ENCODE results near the gene LUC7L3.
"Not testable (repeated sequence)": the region's sequence is repeated elsewhere in the genome, so short reads cannot be mapped to it uniquely, and the experiment has no call there.

The LUC7L3 gene

DNA sequence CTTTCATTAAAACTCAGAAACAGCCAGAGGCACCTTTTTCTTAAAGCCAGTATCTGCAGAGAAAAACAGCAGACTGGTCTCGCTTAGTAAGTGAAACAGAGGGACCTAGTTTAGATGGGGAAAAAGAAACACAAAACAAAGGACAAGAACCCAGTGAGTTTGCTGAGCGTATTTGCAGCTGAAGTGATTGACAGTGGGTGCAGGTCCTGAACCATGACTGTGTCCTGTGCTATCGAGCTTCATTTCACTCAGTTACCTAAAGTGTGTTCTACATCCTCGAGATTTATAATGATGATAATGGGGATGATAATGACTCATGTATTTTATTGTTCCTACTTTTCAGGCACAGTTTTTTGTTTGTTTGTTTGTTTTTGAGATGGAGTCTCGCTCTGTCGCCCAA lies 84.3 kb downstream of the LUC7L3 start:
- TF ChIP-seq, protein P1, sequence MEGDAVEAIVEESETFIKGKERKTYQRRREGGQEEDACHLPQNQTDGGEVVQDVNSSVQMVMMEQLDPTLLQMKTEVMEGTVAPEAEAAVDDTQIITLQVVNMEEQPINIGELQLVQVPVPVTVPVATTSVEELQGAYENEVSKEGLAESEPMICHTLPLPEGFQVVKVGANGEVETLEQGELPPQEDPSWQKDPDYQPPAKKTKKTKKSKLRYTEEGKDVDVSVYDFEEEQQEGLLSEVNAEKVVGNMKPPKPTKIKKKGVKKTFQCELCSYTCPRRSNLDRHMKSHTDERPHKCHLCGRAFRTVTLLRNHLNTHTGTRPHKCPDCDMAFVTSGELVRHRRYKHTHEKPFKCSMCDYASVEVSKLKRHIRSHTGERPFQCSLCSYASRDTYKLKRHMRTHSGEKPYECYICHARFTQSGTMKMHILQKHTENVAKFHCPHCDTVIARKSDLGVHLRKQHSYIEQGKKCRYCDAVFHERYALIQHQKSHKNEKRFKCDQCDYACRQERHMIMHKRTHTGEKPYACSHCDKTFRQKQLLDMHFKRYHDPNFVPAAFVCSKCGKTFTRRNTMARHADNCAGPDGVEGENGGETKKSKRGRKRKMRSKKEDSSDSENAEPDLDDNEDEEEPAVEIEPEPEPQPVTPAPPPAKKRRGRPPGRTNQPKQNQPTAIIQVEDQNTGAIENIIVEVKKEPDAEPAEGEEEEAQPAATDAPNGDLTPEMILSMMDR (IDR thresholded peaks at IDR 0.05; ENCODE audit: borderline replicate concordance, extremely low read depth, low read length, poor library complexity, severe bottlenecking) = no peak
- no peak overlapping the region for H3K27ac ChIP-seq (ENCODE audit: low read length)
- DNase-seq = no peak
- H3K36me3 ChIP-seq (ENCODE audit: insufficient read depth, low read length) = no peaks in the 10 kb centered on the region
- H2AFZ ChIP-seq (ENCODE audit: low read depth, low read length) = no peak overlapping the region
- H4K20me1 ChIP-seq (ENCODE audit: insufficient read depth, low read length) = no peaks in the 10 kb centered on the region
- no peaks in the 10 kb centered on the region for H3K79me2 ChIP-seq (ENCODE audit: insufficient read depth, low read length)
- no peaks in the 10 kb centered on the region for H3K9me3 ChIP-seq (ENCODE audit: insufficient read depth, low read length, severe bottlenecking)
- H3K4me3 ChIP-seq (ENCODE audit: low read depth in 1 of 2, low read length in 2 of 2) = no peak overlapping the region
- H3K4me1 ChIP-seq (ENCODE audit: insufficient read depth, low read length) = no peaks in the 10 kb centered on the region
- no peak overlapping the region for H3K9ac ChIP-seq (ENCODE audit: low read depth, low read length)
- H3K4me2 ChIP-seq (ENCODE audit: insufficient read depth, low read length) = no peak overlapping the region
- no peak for ATAC-seq (ENCODE audit: insufficient read depth, low read depth)
- peaks cover 2% of the 10 kb centered on the region for H3K27me3 ChIP-seq (ENCODE audit: insufficient read depth, low read length, poor library complexity)

DNA sequence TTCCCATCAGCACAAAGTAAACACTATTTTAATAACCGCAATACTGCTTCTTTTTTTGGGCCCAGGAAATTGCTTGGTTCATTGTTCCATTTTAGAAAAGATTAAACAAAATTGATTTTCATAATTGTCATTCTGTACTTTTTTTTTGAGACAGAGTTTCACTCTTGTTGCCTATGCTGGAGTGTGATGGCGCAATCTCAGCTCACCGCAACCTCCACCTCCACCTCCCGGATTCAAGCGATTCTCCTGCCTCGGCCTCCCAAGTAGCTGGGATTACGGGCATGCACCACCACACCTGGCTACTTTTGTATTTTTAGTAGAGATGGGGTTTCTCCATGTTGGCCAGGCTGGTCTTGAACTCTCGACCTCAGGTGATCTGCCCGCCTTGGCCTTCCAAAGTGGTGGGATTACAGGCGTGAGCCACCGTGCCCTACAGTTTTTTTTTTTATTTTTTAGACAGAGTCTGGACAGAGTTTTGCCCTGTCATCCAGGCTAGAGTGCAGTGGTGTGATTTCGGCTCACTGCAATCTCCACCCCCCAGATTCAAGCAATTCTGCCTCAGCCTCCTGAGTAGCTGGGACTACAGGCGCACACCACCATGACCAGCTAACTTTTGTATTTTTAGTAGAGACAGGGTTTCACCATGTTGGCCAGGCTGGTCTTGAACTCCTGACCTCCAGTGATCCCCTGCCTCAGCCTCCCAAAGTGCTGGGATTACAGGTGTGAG lies 85.5 kb downstream of the LUC7L3 start:
- not testable (repeated sequence) for H3K4me1 ChIP-seq (ENCODE audit: insufficient read depth, low read length); H3K4me2 ChIP-seq (ENCODE audit: insufficient read depth, low read length); H3K79me2 ChIP-seq (ENCODE audit: insufficient read depth, low read length); H3K9ac ChIP-seq (ENCODE audit: low read depth, low read length); H3K27ac ChIP-seq (ENCODE audit: low read length); H3K36me3 ChIP-seq (ENCODE audit: insufficient read depth, low read length); H2AFZ ChIP-seq (ENCODE audit: low read depth, low read length); H4K20me1 ChIP-seq (ENCODE audit: insufficient read depth, low read length); ATAC-seq (ENCODE audit: insufficient read depth, low read depth); H3K4me3 ChIP-seq (ENCODE audit: low read depth in 1 of 2, low read length in 2 of 2); H3K9me3 ChIP-seq (ENCODE audit: insufficient read depth, low read length, severe bottlenecking); DNase-seq; H3K27me3 ChIP-seq (ENCODE audit: insufficient read depth, low read length, poor library complexity)

DNA sequence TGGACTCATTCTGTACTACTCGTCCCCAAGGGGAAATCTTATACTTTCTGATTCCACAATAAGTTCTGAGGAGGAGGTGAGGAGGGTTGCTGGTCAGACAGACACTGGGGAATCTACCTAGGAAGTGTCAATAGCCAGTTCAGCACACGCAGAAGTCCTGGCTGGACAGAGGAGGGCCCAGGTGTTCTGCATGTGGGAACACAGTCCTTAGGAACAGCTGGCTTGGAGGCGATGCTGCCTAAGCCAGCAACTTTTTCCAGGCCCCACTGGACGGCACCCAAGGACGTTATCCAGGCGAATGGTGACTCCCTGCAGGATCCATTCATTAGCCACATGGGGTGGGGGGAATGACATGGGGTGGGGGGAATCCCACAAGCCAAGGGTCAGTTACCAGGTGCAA lies 86.1 kb downstream of the LUC7L3 start:
- Histone ChIP-seq H3K4me2 (ENCODE audit: insufficient read depth, low read length) (no peak overlapping the region), H2AFZ (ENCODE audit: low read depth, low read length) (no peak overlapping the region)

More for the DNA sequence above, 86.1 kb downstream of the LUC7L3 start:
- Histone ChIP-seq H3K27me3 (ENCODE audit: insufficient read depth, low read length, poor library complexity) (peaks cover 3% of the 10 kb centered on the region), H3K27ac (ENCODE audit: low read length) (no peak overlapping the region), H4K20me1 (ENCODE audit: insufficient read depth, low read length) (no peaks in the 10 kb centered on the region), H3K9me3 (ENCODE audit: insufficient read depth, low read length, severe bottlenecking) (no peaks in the 10 kb centered on the region), H3K4me1 (ENCODE audit: insufficient read depth, low read length) (no peaks in the 10 kb centered on the region), H3K79me2 (ENCODE audit: insufficient read depth, low read length) (no peaks in the 10 kb centered on the region), H3K4me3 (ENCODE audit: low read depth in 1 of 2, low read length in 2 of 2) (no peak overlapping the region), H3K36me3 (ENCODE audit: insufficient read depth, low read length) (no peaks in the 10 kb centered on the region), H3K9ac (ENCODE audit: low read depth, low read length) (no peak overlapping the region)
- DNase-seq (no peak), ATAC-seq (ENCODE audit: insufficient read depth, low read depth) (no peak)
- no peak for TF ChIP-seq EZH2 (IDR thresholded peaks at IDR 0.05; ENCODE audit: borderline replicate concordance, low read depth, low read length, severe bottlenecking)
- TF ChIP-seq, protein P1 (IDR thresholded peaks at IDR 0.05; ENCODE audit: borderline replicate concordance, extremely low read depth, low read length, poor library complexity, severe bottlenecking) = no peak
